ENCODE measurements around the gene UBE2C. TPM values are rescaled to one million over a fixed set of nuclear protein-coding genes. Genes with fewer than 3 reads are reported as not detected.
A peak's percentile ranks its signal among the peaks of the same experiment; 100 is the strongest.
"Not testable (repeated sequence)": the region's sequence is repeated elsewhere in the genome, so short reads cannot be mapped to it uniquely, and the experiment has no call there.

The UBE2C gene
- total RNA-seq = 0.75 and 16.7 TPM in 2 replicates

GRCh38 chr20:45812157-45813005 is at the start of gene UBE2C:
Gene UBE2C (plus strand): TSS chr20:45812644. CDS start chr20:45812696, 52 bp downstream.
- peak; percentile 99 for DNase-seq (ENCODE audit: low read depth)

GRCh38 chr20:45764618-45765282 is 47.7 kb upstream of the UBE2C start:
- not testable (repeated sequence) for DNase-seq (ENCODE audit: low read depth)

- DNase-seq (ENCODE audit: low read depth) = no peak
Observed at GRCh38 chr20:45765307-45765875, 47.1 kb upstream of the UBE2C start.

GRCh38 chr20:45765980-45766379 is 46.5 kb upstream of the UBE2C start:
- no peak for DNase-seq (ENCODE audit: low read depth)

- no peak for DNase-seq (ENCODE audit: low read depth)
Observed at GRCh38 chr20:45768479-45768878, 44.0 kb upstream of the UBE2C start.

GRCh38 chr20:45771182-45771759 is 41.2 kb upstream of the UBE2C start:
- peak; percentile 66 for DNase-seq (ENCODE audit: low read depth)

- no peak for DNase-seq (ENCODE audit: low read depth)
Observed at GRCh38 chr20:45772693-45773092, 39.8 kb upstream of the UBE2C start.

- no peak for DNase-seq (ENCODE audit: low read depth)
Observed at GRCh38 chr20:45774945-45775344, 37.5 kb upstream of the UBE2C start.

GRCh38 chr20:45775411-45775810 is 37.0 kb upstream of the UBE2C start:
- no peak for DNase-seq (ENCODE audit: low read depth)

- DNase-seq (ENCODE audit: low read depth) = no peak
Observed at GRCh38 chr20:45776931-45777330, 35.5 kb upstream of the UBE2C start.

GRCh38 chr20:45779011-45779915 is 33.2 kb upstream of the UBE2C start:
- peak; percentile 100 for DNase-seq (ENCODE audit: low read depth)

- DNase-seq (ENCODE audit: low read depth) = no peak
Observed at GRCh38 chr20:45780159-45780558, 32.3 kb upstream of the UBE2C start.

- peak; percentile 85 for DNase-seq (ENCODE audit: low read depth)
Observed at GRCh38 chr20:45781391-45781931, 31.0 kb upstream of the UBE2C start.

GRCh38 chr20:45782890-45783289 is 29.6 kb upstream of the UBE2C start:
- DNase-seq (ENCODE audit: low read depth) = peak; percentile 43

- peak; percentile 9 for DNase-seq (ENCODE audit: low read depth)
Observed at GRCh38 chr20:45783656-45784294, 28.7 kb upstream of the UBE2C start.

GRCh38 chr20:45788351-45788750 is 24.1 kb upstream of the UBE2C start:
- no peak for DNase-seq (ENCODE audit: low read depth)

GRCh38 chr20:45792317-45793118 is 19.9 kb upstream of the UBE2C start:
- no peak for DNase-seq (ENCODE audit: low read depth)

GRCh38 chr20:45796337-45797065 is 15.9 kb upstream of the UBE2C start:
- no peak for DNase-seq (ENCODE audit: low read depth)

- DNase-seq (ENCODE audit: low read depth) = not testable (repeated sequence)
Observed at GRCh38 chr20:45797510-45797909, 14.9 kb upstream of the UBE2C start.

All from renal cortical epithelial cell (primary cell).